ENCODE data around the gene TMEM69.

- TF ChIP-seq CTCF (IDR thresholded peaks at IDR 0.05) (no peak), POLR2AphosphoS5 (IDR thresholded peaks at IDR 0.05; ENCODE audit: low read depth, low read length) (no peak), TCF7L2 (IDR thresholded peaks at IDR 0.05; ENCODE audit: low read depth, low read length) (no peak), SIN3A (IDR thresholded peaks at IDR 0.05; ENCODE audit: borderline replicate concordance, insufficient read depth, low read depth, low read length) (no peak)
Observed at GRCh38 chr1:45685308-45686014, 2.5 kb upstream of the TMEM69 start.
